Measurements from ENCODE around the gene RBM19.

The RBM19 gene

GRCh38 chr12:113798552-113798951, 167.6 kb downstream of the RBM19 start:
- DNase-seq: no peak

DNA sequence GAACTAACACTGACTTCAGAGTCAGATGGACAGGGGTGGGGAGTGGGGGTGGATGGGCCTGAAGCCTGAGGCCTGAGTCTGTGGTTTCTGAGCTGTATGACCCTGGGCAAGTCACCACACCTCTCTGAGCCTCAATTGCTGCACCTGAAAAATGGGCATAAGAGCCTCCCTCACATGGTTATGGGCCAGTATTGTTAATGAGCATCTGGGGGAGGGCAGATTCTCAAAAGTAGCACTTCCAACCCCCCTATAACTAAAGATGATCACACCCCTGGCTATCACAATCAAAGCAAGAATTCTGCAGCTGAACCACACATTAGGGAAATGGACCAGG, 168.6 kb downstream of the RBM19 start:
- no peak for DNase-seq

- DNase-seq: no peak
Observed at GRCh38 chr12:113796852-113797534, 169.1 kb downstream of the RBM19 start.

GRCh38 chr12:113796066-113796827, 169.9 kb downstream of the RBM19 start:
- DNase-seq: no peak

DNA sequence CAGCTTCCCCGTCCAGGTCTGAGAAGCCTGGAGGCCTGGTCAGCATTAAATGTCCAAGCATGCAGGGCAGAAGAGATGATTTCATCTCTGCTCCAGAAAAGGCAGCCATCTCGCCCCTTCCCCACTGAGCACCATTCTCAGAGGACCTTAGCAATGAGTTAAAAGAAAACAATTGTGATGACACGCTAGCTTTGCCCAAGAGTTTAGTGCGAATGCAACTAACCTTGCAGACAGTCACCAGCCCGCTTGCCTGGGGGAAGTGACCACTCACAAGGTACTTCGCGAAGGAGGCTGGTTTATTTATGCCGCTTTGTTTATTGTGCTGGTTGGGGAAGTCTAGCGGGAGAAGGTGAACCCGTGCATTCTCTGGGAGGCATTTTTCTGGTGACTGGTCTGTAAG, 170.7 kb downstream of the RBM19 start:
- DNase-seq: no peak

DNA sequence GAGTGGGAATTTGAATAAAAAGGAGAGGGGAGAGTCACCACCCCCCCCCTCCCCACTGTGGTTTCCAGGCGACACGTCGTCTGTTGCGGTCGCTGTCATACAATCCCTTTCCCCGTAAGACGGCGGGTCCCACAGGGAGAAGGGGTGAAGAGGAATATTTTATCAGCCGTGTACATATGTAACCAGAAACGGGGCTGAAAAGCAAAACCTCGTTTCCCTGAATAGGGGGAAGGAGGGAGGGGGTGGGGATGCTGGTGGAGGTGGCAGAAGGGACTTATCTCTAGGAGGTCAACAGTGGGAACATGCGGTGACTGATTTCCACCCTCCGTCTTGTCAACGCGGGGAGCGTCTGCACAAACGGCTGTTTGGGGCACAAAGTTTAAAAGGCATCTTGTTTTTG, 171.4 kb downstream of the RBM19 start:
- DNase-seq: no peak

DNA sequence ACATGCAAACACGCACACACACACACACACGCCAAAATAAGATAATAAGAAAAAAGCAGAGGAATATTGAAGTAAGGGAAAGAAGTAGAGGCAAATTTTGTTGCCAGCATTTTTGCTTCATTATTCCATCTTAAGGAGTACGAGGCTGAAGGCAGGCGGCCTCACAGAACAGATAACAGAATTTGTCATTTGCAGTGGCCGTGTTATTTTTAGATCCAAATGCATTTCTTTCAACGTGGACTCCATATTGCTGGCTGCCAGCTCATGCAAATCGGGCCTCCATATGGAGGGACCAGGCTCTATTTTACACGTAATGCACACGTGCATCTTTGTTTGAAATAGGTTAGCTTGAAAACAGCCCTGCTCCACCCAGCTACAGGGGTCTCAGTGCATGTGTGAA, 172.9 kb downstream of the RBM19 start:
- DNase-seq: no peak

GRCh38 chr12:113792450-113792849, 173.7 kb downstream of the RBM19 start:
- DNase-seq: no peak

GRCh38 chr12:113788020-113788856, 177.9 kb downstream of the RBM19 start:
- DNase-seq: no peak

GRCh38 chr12:113786107-113786506, 180.0 kb downstream of the RBM19 start:
- DNase-seq: no peak

DNA sequence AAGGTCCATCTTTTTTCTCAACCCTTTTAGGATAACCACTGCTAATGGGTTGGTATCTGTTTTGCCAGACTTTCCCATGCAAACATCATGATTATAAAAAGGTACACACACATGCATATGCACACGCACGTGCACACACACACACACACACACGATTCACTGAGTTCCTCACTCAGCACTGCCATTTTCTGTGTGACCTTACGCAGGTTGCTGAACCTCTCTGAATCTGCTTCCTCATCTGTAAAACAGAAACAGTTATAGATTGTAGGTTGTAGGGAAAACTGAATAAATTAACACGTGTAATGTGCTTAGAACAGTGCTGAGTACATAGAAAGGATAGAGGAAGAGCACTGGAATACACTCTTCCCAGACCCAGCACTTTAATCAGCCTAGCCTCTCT, 182.3 kb downstream of the RBM19 start:
- no peak for DNase-seq

GRCh38 chr12:113782873-113783272, 183.3 kb downstream of the RBM19 start:
- no peak for DNase-seq

- no peak for DNase-seq
Observed at GRCh38 chr12:113781415-113782198, 184.5 kb downstream of the RBM19 start.

DNA sequence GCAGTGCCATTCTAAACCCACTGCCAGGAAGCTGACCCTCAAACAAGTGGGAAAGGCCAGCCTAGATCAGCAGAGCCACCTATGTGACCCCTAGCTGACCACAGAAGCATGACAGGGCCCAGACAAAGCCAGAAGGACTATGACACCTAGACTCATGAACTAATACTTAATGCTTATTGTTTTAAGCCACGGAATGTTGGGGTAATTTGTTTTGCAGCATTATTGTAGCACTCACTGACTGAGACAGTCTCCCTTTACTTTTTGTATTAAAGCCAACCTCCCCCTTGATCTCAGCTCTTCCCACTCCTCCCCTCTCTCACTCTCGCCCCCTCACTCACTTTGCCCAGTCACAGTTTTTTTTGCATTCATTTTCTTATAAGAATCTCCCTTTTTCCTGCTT, 186.4 kb downstream of the RBM19 start:
- DNase-seq: no peak

- no peak for DNase-seq
Observed at GRCh38 chr12:113778432-113779132, 187.5 kb downstream of the RBM19 start.

- no peak for DNase-seq
Observed at GRCh38 chr12:113777751-113778150, 188.4 kb downstream of the RBM19 start.

DNA sequence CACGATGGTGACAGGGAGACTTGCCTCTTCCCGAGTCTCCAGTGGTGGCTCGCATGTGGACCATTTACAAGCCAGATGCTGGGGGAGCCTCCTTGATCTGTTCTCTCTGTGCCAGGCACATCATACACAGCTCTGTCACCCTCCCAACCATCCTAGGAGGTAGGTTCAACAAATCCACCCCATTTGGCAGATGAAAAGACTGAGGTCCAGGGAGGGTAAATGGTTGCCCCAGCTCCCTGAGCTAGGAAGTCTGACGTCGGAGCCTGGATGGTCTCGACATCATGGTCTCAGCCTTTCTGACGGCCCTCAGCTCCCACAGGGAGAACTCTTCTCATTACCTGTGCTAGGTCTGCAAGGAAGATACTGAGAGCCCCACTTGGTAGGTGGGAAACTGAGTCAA, 189.6 kb downstream of the RBM19 start:
- no peak for DNase-seq

DNA sequence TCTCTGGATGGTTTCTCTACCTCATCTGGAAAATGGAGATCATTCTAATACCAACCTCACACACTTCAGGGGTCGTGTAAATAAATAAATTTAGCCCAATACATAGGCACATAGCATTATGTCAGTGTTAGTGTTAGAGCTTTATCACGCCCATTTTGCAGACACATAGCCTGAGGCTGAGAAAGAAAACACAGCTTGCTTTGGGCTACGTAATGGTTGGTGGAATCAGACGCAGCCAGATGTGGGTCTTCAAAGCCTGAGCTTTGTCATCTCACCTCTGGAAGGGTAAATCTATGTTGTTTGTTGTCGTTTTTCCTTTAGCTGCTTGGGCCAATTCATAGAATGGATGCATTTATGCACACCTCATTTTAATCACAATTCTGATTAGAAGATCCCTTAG, 191.6 kb downstream of the RBM19 start:
- no peak for DNase-seq

DNA sequence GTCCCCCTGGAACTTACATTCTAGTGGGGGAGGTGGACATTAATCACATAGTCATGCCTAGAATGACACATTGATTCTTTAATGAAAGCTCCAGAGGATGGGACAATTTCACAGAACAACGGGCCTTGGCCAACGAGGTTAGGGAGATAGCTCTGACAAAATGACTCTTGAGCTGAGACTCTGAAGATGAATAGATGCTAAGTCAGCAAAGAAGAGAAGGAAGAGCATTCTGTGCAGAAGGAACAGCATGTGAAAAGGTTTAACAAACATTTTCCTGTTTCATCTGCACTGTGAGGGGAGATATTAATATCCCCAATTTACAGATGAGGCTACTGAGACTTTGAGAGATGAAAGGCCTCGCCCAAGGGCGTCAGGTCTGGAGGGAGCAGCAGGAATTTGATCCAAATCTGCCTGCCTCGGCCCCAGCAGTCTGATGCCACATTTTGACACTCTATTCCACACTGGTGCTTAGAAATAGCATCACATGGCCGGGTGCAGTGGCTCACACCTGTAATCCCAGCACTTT, 193.6 kb downstream of the RBM19 start:
- no peak for DNase-seq

DNA sequence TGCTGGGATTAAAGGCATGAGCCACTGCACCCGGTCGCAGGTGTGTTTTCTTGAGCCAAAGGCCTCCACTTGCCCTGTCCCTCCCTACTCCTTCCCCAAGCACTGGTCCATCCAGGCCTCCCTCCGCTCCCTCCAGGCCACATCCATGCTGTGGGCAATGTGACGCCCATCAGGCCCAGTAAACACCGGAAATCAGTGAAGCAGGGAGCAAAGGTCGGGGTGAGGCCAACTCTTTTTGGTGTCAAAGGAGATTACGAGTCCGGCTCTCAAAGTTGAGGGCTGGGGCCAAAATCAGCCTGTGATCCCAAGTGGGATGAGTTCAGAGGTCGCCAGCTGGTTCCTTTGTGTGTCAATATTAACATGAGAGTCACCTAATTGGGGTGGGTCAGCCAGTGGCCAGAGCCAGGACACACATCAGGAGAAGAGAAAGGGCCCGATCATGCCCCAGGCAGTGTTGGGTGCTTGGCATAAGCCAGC, 195.7 kb downstream of the RBM19 start:
- no peak for DNase-seq

DNA sequence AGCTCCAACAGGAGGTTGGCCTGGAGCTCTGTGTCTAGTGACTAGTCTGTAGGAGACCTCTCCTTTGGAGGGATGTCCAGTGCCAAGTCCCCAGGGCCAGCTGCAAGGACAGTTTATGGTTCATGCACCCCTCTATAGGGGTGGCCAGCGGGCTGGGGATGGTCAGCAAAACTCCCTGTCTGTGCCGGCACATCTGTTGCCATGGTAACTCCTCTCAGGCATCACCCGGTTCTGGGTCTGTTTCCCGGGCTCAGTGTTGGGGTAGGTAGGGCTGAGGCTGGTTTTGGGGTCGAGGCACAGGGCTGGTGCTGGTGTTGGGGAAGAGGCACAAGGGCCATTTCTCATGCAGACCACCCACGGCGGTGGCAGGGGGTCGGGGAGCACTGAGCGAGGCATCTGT, 196.8 kb downstream of the RBM19 start:
- DNase-seq: no peak

DNA sequence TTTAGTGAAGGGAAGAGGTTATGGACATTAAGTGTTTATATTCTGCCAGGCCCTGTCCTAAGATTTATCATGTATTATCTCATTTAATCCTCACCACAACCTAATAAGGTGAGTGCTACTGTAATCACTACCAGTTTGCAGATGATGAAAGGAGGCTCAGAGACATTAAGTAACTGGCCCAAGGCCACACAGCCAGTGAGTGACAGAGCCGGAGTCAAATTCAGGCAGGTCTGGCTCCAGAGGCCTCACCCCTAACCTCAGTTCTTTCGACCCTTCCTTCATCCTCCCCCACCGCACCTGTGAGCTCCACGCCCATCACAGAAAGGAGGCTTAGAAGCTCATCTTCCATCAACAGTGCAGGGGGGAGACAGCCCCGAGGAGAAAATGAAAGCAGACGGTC, 197.3 kb downstream of the RBM19 start:
- no peak for DNase-seq

Data from right hindlimb (tissue), 1 donor.